T-helper 17 cell (primary cell): ENCODE measurements around the gene PPP1R11. TPM values are rescaled to one million over a fixed set of nuclear protein-coding genes. Genes with fewer than 3 reads are reported as not detected.

Experiments used
- ATAC-seq: fragments of 150-1000 bp; cut with Tn5 transposase; 2 replicates; pipeline ENCODE4 v1.10.0; 2021; ENCODE audit warnings: mild to moderate bottlenecking, moderate library complexity
- DNase-seq, 3 donors: peaks; one replicate each; pipeline versions ENCODE4 v3.0.0 to v3.0.0-alpha.2; 2020 to 2021
- H3K9me3 ChIP-seq: one replicate; pipeline ENCODE4 v1.7.0; 2013; ENCODE audit warnings: low read length, mild to moderate bottlenecking; ENCODE audit not compliant: control insufficient read depth, poor library complexity, severe bottlenecking
- H3K27ac Mint-ChIP-seq: one replicate; pipeline ENCODE4 v1.8.0; 2022; ENCODE audit warnings: mild to moderate bottlenecking, moderate library complexity, mixed read lengths
- H3K27me3 Mint-ChIP-seq: one replicate; pipeline ENCODE4 v1.8.0; 2022; ENCODE audit warnings: mixed read lengths
- H3K36me3 Mint-ChIP-seq: one replicate; pipeline ENCODE4 v1.8.0; 2022; ENCODE audit warnings: low read depth, mixed read lengths
- H3K4me1 Mint-ChIP-seq: one replicate; pipeline ENCODE4 v1.8.0; 2022; ENCODE audit warnings: mild to moderate bottlenecking, mixed read lengths
- H3K4me3 Mint-ChIP-seq: one replicate; pipeline ENCODE4 v1.8.0; 2022; ENCODE audit warnings: mild to moderate bottlenecking, moderate library complexity, mixed read lengths
- total RNA-seq, 4 donors: library from RNA in 2 of 4; stranded (reverse) in 2 of 4; gene quantifications; one replicate each; pipeline ENCODE4 v1.2.3 and lab custom pipeline; 2022 to 2026

PPP1R11 gene
- total RNA-seq, 2 donors from 2014 or later = 52.1 to 52.4 TPM

GRCh38 chr6:30092852-30093543, 26.0 kb downstream of the PPP1R11 start:
- Mint-ChIP-seq H3K4me3 (no peak overlapping the region), H3K4me1 (peaks cover 16% of the 10 kb centered on the region), H3K27ac (peak overlapping the region; percentile 34), H3K36me3 (peaks cover 15% of the 10 kb centered on the region), H3K27me3 (peaks cover 90% of the 10 kb centered on the region)
- no peak for DNase-seq
- no peak for ATAC-seq
- no peaks in the 10 kb centered on the region for H3K9me3 ChIP-seq

- no peaks in the 10 kb centered on the region for H3K9me3 ChIP-seq
- no peak for ATAC-seq
- Mint-ChIP-seq H3K27me3 (peaks cover 90% of the 10 kb centered on the region), H3K36me3 (peaks cover 15% of the 10 kb centered on the region), H3K4me3 (no peak overlapping the region), H3K4me1 (peaks cover 23% of the 10 kb centered on the region), H3K27ac (peak overlapping the region; percentile 37)
- no peak for DNase-seq
Measured at GRCh38 chr6:30093951-30094661, 27.1 kb downstream of the PPP1R11 start.

- H3K4me3 Mint-ChIP-seq = no peak overlapping the region
- no peak overlapping the region for H3K27ac Mint-ChIP-seq
- H3K4me1 Mint-ChIP-seq = peaks cover 36% of the 10 kb centered on the region
- H3K36me3 Mint-ChIP-seq = peaks cover 11% of the 10 kb centered on the region
- no peak for ATAC-seq
- H3K27me3 Mint-ChIP-seq = peaks cover 90% of the 10 kb centered on the region
- no peaks in the 10 kb centered on the region for H3K9me3 ChIP-seq
- no peak for DNase-seq
Measured at GRCh38 chr6:30096829-30097228, 29.8 kb downstream of the PPP1R11 start.

DNA sequence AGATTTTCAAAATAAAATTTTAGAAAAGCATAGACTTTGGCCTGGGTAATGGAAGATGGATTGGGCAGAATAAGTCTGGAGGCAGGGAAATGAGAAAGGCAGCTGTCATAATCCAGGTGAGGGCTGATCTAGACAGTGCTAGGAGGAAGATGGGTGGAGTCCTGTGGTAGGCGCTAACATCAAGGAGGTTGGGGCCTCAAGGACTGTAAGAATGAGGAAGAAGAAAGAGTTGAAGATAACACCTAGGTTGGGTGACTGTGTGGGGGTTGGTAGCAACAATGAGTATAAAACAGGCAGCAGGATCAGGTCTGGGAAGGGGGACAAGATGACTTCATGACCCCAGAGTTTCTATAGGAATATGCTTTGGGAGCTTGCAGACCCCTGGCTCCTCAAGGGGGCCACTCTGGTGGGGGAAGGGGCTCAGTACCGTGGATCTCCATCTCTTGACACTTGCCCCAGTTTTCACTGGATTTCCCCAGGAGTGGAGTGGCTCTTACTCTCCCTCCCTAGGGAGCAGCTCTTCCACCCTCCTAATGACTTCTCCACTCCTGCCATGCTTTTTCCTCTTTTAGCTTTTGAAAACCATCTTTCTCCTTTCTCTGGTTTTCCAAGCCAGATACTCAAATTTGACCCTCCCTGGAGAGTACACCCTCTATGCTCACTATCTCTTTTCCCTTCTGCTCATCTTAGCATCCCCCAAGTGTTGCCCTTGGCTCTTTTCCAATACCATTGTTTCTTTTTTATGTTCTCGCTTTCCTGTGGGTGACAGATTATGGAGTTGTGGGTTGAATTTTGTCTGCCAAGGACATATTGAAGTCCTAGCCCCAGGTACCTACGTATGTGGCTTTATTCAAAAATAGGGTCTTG, 31.1 kb downstream of the PPP1R11 start:
- Mint-ChIP-seq H3K27ac (no peak overlapping the region), H3K36me3 (peaks cover 11% of the 10 kb centered on the region), H3K27me3 (peaks cover 78% of the 10 kb centered on the region), H3K4me3 (peak overlapping the region; percentile 37), H3K4me1 (peaks cover 42% of the 10 kb centered on the region)
- DNase-seq = no peak
- peak; percentile 65 for ATAC-seq
- no peaks in the 10 kb centered on the region for H3K9me3 ChIP-seq

- peak overlapping the region; percentile 76 for H3K4me3 Mint-ChIP-seq
- peaks cover 5% of the 10 kb centered on the region for H3K36me3 Mint-ChIP-seq
- H3K9me3 ChIP-seq = no peaks in the 10 kb centered on the region
- H3K27me3 Mint-ChIP-seq = peaks cover 67% of the 10 kb centered on the region
- DNase-seq (no peak), ATAC-seq (no peak)
- peaks cover 43% of the 10 kb centered on the region for H3K4me1 Mint-ChIP-seq
- no peak overlapping the region for H3K27ac Mint-ChIP-seq
Measured at GRCh38 chr6:30100154-30100553, 33.2 kb downstream of the PPP1R11 start.

DNA sequence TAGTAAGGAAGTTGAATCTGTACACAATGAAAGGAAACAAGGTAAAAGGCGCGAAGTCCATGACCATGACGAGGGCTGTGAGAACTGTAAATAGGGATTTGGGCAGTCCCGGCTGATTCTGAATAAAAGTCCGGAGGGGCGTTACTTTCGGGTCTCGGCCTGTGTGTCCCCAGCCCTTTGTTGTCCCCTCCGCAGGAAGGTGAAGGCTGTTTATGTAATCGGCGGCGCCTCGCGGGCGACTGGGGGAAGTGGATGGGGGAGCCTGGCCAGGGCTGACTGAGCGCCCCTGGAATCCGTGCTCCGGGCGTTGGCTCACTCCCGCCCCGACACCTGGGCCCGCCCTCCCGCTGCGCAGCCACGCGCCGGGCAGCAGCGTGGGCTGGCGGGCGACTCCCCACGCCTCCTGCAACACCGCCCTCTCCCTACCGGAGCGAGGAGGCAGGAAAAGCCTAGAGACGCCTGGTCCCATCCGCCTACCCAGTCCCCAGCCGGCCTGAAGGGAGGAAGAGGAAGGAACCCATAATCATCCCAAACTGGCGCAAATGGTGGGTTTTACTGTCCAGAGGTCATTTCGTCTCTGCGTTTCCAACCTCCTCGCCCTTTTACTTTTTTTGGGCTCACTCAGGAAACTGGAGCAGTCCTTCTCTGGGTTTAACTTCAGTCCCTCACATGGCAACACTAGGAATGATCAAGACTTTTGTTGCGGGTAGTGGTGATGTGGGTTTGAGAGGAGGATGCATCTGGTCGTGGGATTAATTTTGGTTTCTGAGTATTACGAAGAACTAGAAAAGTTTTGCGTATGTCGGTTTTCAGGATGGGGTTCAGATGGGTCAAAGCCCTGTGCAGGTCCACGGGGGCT, 33.8 kb downstream of the PPP1R11 start:
- peak in 1 of 3 donors; percentile 17 for DNase-seq
- peak overlapping the region; percentile 93 for H3K4me3 Mint-ChIP-seq
- peaks cover 4% of the 10 kb centered on the region for H3K36me3 Mint-ChIP-seq
- peaks cover 43% of the 10 kb centered on the region for H3K4me1 Mint-ChIP-seq
- no peak for ATAC-seq
- no peaks in the 10 kb centered on the region for H3K9me3 ChIP-seq
- peak overlapping the region; percentile 92 for H3K27ac Mint-ChIP-seq
- H3K27me3 Mint-ChIP-seq = peaks cover 61% of the 10 kb centered on the region

- ATAC-seq (peak; percentile 36), DNase-seq (peak; percentile 23 to 65 (median 63))
- peak overlapping the region; percentile 93 for H3K4me3 Mint-ChIP-seq
- H3K27me3 Mint-ChIP-seq = peaks cover 64% of the 10 kb centered on the region
- peaks cover 43% of the 10 kb centered on the region for H3K4me1 Mint-ChIP-seq
- H3K9me3 ChIP-seq = no peaks in the 10 kb centered on the region
- peak overlapping the region; percentile 92 for H3K27ac Mint-ChIP-seq
- H3K36me3 Mint-ChIP-seq = peaks cover 4% of the 10 kb centered on the region
Measured at GRCh38 chr6:30101444-30102413, 34.7 kb downstream of the PPP1R11 start.

DNA sequence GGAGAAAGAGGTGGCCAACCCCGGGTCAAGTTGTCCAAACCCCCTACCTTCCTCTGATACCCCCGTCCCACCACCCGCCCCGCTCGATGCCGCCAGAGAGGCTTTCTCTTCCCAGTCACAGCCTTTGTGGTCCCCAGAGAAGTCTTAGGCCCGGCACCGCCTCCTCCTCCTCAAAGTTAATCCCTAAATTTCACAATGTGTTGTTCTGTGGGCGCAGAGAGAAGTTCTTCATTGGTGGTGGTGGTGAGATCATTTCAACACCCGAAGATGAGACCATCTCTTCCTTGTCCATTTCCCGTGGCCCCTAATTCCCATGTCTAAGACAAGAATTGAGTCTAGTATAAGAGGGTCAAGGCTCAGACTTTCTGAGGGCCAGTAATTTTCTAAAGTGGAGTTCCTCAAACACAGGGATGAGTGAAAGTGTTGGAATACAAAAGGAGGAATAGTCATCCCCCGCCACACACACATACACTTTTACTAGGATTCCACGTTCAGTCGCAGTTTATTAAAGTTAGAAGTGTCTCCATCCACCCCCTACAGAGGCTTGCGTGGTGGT, 35.5 kb downstream of the PPP1R11 start:
- no peaks in the 10 kb centered on the region for H3K9me3 ChIP-seq
- peak overlapping the region; percentile 92 for H3K27ac Mint-ChIP-seq
- H3K27me3 Mint-ChIP-seq = peaks cover 59% of the 10 kb centered on the region
- DNase-seq (no peak), ATAC-seq (peak; percentile 48)
- H3K36me3 Mint-ChIP-seq = peaks cover 4% of the 10 kb centered on the region
- H3K4me1 Mint-ChIP-seq = peaks cover 39% of the 10 kb centered on the region
- H3K4me3 Mint-ChIP-seq = peak overlapping the region; percentile 93

DNA sequence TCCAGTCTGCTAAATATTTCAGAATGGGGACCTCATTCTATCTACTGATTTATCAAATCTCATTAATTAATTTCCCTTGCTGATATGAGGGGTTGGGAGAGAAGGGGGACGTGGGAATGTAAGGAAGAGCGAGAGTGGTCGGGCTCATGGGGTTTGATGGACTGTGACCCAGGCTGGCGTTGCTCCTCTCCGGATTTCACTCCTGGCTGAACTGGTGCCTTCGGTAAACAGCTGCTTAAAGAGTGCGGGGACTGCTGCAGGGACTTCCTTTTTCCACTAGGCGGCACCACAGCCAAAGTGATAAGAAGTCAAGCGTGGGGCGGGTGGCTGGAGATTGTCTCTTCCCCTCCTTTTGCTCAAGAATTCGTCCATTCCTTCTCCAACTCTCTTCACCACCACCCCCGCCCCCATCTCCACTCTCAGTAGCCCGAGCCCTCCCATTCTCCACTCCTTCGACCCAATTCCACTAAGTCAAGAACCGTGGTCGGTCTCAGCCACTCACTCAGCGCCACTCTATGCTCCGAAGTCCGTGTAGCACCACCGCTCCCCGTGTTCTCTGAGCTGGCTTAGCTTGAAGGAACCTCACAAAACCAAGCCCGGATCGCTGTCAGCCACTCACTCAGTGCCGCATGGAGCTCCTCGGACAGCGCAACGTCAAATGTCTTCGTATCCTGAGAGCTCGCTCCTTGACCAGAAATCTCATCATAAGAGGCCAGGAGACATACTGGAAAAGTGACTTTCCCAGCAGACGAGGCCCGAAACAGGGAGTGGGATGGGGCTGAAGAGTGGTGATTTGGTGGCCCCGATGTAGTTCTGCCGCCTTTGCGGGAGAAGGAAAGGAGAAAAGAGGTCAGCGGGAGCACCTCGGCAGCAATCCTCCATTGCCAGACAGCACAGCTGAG, 36.2 kb downstream of the PPP1R11 start:
- H3K27ac Mint-ChIP-seq = peak overlapping the region; percentile 92
- peak overlapping the region; percentile 93 for H3K4me3 Mint-ChIP-seq
- H3K9me3 ChIP-seq = no peaks in the 10 kb centered on the region
- H3K4me1 Mint-ChIP-seq = peaks cover 33% of the 10 kb centered on the region
- ATAC-seq (peak; percentile 88), DNase-seq (peak; percentile 60 to 76 (median 68))
- peaks cover 6% of the 10 kb centered on the region for H3K36me3 Mint-ChIP-seq
- peaks cover 59% of the 10 kb centered on the region for H3K27me3 Mint-ChIP-seq

DNA sequence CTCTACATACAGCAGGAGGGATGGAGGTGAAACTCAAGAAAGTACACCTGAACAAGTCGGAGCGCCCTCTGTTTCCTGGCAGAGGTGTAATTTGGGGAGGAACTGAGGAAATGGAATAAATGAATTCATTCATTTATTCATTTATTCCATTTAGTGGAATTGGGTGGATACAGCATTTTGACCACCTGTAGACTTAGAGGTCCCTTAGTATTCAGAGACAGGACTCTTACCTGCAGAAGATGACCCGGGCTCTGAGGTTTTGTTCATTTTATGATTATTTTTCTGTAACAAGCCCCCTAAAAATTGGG, 36.8 kb downstream of the PPP1R11 start:
- H3K27me3 Mint-ChIP-seq = peaks cover 59% of the 10 kb centered on the region

DNA sequence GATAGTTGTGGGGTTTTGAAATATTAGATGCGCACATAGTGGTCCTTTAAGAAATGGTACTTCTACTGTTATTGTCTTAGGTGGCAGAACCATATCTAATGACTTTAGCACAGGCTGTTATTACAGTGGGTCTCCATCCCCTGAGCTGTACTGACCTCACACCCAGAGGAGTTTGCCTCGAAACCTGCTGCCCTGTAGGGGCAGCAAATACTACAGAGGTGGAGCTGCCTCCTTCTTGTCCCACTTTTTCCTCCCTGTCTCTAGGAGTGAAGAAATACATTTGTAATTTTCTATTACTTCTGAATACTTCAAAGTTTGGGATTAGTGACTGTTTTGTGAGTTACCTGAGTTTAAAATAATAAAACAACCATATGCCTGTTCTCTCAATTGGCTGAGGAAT, 37.7 kb downstream of the PPP1R11 start:
- no peak overlapping the region for H3K4me3 Mint-ChIP-seq
- no peak for ATAC-seq
- H3K27me3 Mint-ChIP-seq = peaks cover 55% of the 10 kb centered on the region
- peaks cover 9% of the 10 kb centered on the region for H3K36me3 Mint-ChIP-seq
- DNase-seq = no peak
- H3K27ac Mint-ChIP-seq = no peak overlapping the region
- H3K4me1 Mint-ChIP-seq = peaks cover 31% of the 10 kb centered on the region
- H3K9me3 ChIP-seq = no peaks in the 10 kb centered on the region

More for the DNA sequence above, 36.8 kb downstream of the PPP1R11 start:
- ATAC-seq (no peak), DNase-seq (no peak)
- peak overlapping the region; percentile 93 for H3K4me3 Mint-ChIP-seq
- H3K27ac Mint-ChIP-seq = peak overlapping the region; percentile 92
- peaks cover 31% of the 10 kb centered on the region for H3K4me1 Mint-ChIP-seq
- no peaks in the 10 kb centered on the region for H3K9me3 ChIP-seq
- peaks cover 9% of the 10 kb centered on the region for H3K36me3 Mint-ChIP-seq
